ENCODE measurements around the gene FASTK. TPM values are rescaled to one million over a fixed set of nuclear protein-coding genes. Genes with fewer than 3 reads are reported as not detected.

Gene FASTK
- total RNA-seq, 1 donor, result 86.0 TPM

- H3K4me3 ChIP-seq (ENCODE audit: low read depth, low read length), result no peak overlapping the region
- peak; percentile 57 for TF ChIP-seq CTCF (IDR thresholded peaks at IDR 0.05; ENCODE audit: insufficient read depth, low read length)
- DNase-seq (ENCODE audit: low read depth), result no peak
Observed at GRCh38 chr7:151091431-151091830, 10.8 kb upstream of the FASTK start.

GRCh38 chr7:151091003-151091402, 10.4 kb upstream of the FASTK start:
- DNase-seq (ENCODE audit: low read depth), result no peak
- TF ChIP-seq CTCF (IDR thresholded peaks at IDR 0.05; ENCODE audit: insufficient read depth, low read length), result no peak
- H3K4me3 ChIP-seq (ENCODE audit: low read depth, low read length), result no peak overlapping the region

- H3K4me3 ChIP-seq (ENCODE audit: low read depth, low read length), result peak overlapping the region; percentile 83
- no peak for DNase-seq (ENCODE audit: low read depth)
- TF ChIP-seq CTCF (IDR thresholded peaks at IDR 0.05; ENCODE audit: insufficient read depth, low read length), result no peak
Observed at GRCh38 chr7:151089893-151090730, 9.5 kb upstream of the FASTK start.

GRCh38 chr7:151088856-151089699, 8.5 kb upstream of the FASTK start:
- DNase-seq (ENCODE audit: low read depth), result peak; percentile 80
- TF ChIP-seq CTCF (IDR thresholded peaks at IDR 0.05; ENCODE audit: insufficient read depth, low read length), result no peak
- H3K4me3 ChIP-seq (ENCODE audit: low read depth, low read length), result peak overlapping the region; percentile 83

- TF ChIP-seq CTCF (IDR thresholded peaks at IDR 0.05; ENCODE audit: insufficient read depth, low read length), result no peak
- peak overlapping the region; percentile 83 for H3K4me3 ChIP-seq (ENCODE audit: low read depth, low read length)
- no peak for DNase-seq (ENCODE audit: low read depth)
Observed at GRCh38 chr7:151088019-151088855, 7.6 kb upstream of the FASTK start.

Measured in fibroblast of the aortic adventitia (primary cell).